HG03280 (cell line): Measurements from ENCODE around the gene PITPNM3.

ENCODE experiments used
- ATAC-seq: cut with Tn5 transposase; IDR thresholded peaks from one replicate; pipeline ENCODE4 v1.9.1; 2021; ENCODE audit warnings: mild to moderate bottlenecking, moderate library complexity; ENCODE audit not compliant: unreplicated experiment

The PITPNM3 gene

DNA sequence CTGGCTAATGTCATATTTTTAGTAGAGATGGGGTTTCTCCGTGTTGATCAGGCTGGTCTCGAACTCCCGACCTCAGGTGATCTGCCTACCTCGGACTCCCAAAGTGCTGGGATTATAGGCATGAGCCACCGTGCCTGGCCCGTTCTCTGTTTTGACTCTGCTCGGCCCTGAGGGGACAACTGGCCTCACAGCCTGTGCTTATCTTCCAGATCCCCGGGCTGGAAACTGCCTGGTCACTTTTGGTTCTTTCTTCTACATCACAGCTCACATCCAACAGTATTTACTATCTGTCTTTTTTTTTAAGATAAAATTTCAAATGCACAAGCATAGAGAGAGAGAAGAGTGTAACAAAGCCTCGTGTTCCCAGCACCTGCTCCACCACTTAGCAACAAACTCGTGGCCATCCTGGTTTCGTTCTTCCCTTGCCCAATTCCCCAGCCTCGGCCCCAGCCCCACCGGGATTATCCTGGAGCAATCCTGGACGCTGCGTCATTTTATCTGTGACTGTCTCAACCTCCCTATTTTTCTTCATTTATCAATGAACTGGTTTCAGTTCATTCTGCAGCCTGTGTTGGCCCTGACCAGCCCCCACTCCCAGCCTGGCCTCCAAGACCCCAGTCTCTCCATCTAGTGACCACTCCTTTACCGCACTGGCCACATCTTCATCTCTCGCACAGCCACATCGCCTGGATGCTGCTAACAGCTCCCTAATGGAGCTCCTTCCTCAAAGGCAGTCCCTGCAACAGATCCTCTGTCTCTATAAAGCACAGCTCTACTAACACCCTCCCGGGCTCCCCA lies 91.0 kb downstream of the PITPNM3 start:
- ATAC-seq, result no peak

DNA sequence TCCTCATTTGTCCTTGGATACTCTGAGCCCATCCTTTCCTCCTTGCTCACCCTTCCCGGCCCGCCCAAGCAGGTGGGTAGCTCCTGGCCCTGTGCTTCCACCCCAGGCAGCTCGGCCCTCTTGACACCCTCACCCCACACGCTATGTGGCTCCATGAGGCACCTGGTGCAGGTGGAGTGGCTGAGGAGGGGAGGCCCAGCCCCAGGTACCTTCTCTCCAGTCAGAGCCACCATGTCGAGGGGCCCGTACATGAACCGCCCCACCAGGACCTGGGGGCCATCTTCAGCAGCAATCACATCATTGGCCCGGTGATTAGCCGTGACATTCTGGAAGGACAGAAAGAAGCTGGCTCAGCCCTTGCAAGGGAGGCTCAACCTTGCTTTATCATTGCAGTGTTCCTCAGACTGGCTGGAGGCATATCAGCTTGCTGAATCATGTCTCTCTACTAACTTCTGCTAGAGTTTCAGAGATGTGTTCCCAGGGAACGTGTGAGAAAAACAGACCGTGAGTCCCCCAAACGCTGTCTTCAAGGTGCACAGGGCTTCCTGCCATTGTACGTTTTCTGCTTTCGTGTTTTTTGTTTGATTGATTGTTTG lies 91.8 kb downstream of the PITPNM3 start:
- no peak for ATAC-seq

DNA sequence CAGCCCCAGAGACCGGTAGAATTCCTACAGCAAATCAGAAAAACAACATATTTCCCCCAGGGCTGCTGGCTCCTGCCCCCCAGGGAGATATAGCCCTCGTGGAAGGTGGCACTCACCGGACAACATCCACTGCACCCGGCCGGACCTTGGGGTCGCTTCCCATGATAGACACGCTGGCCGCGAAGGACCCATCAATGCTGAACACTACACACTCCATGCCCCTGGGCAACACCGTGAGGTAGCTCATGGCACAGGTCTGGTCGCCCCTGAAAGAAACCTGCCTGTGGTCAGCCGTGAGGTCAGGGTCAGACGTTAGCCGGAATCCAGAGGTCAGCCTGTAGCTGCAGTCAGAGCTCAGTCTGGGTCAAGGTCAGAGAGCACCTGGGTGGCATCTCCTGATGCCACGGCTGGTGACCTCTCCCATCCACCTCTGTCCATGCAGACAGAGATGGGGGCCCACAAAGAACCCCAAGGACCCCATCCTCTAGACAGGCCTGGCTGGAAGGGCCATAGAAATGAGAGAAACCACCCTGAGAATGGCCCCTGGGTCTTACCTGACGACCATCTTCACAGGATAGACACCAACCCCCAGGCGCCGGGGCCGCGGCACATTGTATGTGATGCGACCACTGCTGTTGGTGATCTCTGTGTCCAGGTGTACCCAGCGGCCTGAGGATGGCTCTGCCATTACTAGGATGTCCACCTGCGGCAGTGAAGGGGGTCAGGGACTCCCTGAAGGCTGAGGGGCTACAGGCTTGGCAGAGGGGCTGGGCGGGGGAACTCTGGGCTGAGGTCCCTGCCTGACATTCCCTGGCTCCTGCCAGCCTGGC lies 92.5 kb downstream of the PITPNM3 start:
- no peak for ATAC-seq

DNA sequence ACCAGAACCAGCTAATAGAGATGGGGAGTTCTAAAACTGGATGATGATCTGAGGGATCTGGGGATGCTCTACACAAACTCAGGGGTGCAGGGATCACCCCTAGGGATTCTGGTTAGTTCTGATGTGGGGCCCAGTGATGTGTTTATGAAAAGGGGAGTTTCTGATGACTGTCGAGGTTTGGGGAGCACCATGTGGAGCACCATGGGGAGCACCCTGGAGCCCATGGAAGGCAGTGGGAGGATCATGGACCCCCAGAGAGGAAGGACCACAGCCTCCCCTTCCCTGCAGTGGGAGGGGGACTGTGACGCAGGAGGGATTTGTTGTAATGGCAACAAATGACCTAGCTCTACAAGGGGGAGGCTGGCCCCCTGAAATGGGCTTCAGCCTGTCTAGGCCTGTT lies 93.7 kb downstream of the PITPNM3 start:
- ATAC-seq, result no peak

DNA sequence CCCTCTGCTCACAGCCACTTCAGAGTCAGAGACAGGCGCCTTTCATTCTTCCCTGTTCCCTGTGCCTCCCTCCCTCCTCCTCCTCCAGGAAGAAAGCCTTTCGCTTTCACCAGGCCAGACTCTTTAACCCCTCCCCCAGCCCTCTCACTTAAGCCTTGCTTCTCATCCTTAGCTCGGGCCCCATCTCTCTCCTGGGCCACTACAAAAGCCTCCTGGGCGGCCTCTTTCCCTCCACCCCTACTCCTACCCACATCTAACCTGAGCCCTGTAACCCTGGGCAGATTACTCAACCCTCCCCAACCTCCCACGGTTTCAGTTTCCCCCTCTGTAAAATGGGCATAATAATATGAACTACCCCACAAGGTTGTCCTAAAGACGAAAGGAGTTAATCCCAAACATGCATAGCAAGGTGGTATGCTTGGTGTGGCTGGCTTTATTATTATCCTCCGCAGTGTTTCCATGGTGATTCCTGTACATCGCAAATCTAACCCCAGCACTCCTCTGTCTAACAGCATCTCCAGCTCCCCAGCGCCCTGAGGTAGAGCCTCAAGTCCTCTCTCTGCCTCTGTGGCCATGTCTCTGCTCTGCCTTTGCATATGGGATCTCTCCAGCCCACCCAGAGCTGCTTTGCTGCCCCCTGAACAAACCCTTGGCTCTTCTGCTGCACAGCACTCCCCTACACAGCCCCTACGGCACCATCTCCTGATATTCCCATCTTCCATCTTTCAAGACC lies 94.4 kb downstream of the PITPNM3 start:
- no peak for ATAC-seq

DNA sequence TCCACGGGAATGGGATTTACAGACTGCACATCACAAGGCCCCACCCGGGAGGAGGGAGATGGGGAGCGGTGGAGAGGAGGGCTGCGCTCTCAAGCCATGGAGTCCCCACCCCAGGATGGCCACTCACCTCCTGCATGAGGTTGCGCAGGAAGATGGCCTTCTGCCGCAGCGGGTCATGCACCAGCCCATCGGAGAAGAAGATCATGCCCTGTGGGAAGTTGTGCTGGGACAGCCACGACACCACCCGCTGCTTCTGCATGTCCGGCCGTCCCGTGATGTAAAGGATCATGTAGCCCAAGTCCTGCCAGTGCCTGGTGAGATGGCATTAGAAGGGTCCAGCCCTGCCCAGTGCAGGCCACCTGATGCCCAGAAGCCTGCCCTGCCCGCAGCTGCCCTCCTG lies 95.1 kb downstream of the PITPNM3 start:
- no peak for ATAC-seq

DNA sequence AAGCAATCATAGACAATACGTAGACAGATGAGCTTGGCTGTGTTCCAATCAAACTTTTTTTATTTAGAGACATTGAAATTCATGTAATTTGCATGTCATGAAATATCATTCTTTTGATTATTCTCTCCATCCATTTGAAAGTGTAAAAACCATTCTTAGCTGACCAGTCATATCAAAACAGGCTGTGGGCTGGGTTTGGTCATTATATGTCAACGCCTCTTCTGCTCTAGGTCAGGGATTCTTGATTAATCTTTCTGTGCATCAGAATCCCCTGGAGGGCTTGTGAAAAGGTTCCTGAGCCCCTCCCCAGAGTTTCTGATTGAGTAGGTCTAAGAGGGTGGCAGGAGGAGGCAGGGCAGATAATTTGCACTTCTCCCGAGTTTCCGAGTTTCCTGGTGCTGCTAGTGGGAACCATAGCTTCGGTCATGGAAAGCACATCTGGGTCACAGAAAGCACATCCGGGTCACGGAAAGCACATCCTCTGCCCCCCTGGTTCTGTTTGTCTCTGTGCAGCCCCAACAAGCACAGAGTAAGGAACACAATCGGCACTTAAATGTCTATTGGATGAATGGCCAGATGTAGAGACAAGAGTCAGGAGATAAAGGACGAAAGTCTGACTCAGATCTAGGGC lies 95.7 kb downstream of the PITPNM3 start:
- ATAC-seq, result no peak

DNA sequence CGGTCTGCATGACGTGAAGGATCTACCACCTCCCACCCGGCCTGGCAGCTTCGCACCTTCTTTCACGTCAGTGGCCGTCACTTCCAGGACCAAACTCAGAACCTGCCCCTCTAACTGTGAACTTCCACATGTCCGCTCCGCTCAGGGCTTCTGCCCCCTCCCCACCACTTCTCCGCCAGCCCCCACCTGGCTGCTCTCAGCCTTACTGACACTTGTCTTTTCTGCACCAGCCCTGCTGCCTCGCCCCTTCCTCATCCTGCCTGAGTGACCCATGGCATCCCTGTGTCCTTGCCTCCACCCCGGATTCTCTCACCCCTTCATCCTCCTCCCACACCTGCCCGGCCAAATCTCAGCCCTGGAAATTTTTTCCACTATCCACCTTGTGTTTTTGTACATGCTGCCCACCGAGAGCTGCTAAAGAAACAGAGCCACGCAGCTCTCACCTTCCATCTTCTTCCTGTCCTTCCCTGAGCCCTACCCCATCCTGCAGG lies 97.8 kb downstream of the PITPNM3 start:
- ATAC-seq, result no peak

DNA sequence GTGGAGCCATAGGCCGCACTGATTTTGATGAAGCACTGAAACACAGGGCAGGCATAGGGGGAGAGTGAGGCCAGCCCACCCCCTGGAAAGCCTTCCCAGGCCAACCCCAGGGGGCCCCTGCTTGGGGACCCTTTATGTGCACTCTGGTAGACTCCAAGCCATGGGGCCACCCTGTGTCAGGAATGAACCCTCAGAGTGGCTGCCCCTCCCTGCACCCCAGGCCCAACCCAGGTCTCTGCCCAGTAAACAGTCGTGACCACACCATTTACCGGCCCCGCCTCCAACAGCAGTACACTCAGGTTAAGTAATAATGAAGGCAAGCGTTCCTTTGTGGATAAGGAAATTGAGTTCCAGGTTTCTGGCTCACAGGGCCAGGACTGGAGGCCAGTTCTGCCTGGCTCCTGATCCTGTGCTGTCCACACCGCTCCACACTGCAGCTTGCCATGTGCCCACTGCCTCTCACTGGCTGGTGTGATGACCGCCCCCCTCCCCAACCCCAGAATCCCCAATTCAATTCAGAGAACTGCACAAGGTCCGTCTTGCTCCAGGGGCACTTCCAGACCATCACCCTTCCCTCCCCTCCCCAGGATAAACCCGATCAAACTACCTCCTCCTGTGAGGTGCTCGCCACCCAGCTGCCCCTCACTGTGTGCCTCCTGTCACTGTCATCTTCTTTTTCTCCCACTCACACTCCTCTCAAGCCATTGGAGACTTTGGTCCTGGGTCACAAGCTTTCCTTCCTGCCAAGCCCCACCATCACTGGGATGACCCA lies 98.5 kb downstream of the PITPNM3 start:
- no peak for ATAC-seq

DNA sequence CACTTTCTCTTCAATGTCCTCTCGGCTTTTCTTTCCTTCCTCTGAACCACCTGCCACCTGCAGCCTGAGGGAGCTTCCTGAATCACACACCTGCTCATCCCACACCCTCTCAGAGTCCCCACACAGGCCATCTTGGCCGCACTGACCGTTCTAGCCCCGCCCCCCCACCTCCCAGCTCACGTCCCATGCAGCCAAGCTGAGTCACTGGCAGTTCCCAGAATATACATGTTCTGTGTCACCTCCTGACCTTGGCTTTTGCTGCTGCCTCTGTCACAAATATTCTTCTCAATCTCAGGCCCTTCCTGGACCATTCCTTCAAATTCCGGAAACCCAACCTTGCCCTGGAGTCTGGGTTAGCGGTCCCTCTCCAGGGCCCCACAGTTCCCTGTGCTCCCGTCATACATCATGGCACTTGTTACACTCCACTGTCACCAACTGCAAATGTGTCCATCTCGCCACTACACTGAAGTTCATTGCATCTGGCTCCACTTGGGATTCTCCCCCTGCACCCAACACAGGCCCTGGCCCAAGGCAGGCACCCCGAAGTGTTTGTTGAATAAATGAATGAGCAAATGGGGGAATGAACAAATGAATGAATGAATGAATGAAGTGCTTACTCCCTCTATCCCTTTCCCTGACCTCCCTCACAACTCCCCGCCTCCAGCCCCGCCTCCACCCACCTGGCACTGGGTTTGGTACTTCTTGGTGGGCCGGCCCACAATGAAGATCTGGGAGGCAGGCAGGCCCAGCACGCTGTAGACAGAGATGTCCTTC lies 99.3 kb downstream of the PITPNM3 start:
- ATAC-seq, result no peak

DNA sequence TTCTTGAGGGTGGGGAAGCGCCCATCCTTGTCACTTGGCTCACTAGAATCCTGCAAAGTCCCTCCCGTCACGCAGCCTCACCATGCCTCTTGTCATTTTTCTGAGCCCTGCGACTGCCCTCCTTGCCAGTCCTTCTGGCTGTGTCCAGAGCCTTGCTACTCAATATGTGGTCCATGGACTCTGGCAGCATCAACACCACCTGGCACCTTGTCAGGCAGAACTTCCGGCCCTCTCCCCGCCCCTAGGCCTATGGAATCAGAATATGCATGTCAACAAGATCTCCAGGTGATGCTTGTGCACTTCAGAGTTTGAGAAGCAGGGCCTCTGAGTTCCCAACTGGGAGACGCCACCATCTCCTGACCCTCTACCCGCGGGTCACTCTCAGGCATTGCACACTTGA lies 100.0 kb downstream of the PITPNM3 start:
- ATAC-seq, result no peak

DNA sequence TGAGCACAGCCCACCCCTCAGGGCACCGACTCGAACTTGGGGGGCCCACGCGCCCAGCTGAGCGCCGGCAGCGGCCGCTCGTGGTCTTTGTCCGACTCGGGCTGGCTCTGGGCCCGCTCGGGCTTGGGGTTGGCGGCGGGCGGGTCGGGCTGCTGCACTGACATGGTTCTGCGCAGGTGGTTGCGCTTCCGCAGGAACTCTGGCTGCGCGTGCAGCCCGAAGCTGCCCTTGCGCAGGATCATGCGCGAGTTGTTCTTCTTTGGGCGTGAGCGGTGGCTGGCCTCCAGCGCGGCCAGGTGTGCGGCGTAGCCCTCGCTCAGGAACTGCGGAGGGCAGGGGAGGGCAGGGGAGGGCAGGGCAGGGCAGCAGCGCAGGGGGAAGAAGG lies 101.0 kb downstream of the PITPNM3 start:
- no peak for ATAC-seq

DNA sequence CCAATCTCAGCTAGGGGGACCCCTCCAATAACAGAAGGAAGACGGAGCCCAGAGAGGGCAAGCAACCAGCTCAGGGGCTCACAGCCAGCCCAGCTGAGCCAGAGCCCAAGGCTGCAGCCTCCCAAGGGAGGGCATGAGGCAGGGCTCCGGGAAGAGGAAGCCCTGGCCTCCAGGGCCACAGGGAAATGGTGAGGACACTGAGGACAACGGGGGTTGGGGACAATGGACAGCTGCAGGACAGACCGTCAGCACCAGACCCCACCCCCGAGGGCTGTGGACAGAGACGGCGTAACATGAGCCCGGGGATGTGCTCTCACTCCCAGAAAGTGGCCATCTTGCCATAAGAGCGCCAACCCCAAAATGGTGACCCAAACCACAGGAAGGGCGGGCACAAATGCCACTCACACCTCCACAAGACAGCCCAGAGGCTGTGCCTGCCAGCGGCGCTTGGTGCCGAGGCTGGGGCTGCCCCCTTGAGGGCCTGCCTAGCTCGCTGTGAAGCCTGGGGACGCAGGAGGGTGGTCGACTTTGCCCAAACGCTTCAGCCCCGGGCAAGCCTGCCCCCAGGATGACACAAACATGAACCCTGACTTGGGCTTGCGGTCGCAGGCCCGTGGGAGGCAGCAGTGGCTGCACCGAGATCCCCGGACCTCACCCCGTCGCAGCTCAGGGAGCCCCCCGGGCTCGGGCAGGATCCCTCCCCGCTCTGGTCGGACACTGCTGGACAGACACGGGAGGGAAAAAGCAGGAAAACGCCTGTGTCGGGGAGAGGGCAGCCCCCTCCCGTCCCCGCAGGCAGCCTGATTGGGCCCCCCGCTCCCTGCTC lies 101.6 kb downstream of the PITPNM3 start:
- no peak for ATAC-seq

DNA sequence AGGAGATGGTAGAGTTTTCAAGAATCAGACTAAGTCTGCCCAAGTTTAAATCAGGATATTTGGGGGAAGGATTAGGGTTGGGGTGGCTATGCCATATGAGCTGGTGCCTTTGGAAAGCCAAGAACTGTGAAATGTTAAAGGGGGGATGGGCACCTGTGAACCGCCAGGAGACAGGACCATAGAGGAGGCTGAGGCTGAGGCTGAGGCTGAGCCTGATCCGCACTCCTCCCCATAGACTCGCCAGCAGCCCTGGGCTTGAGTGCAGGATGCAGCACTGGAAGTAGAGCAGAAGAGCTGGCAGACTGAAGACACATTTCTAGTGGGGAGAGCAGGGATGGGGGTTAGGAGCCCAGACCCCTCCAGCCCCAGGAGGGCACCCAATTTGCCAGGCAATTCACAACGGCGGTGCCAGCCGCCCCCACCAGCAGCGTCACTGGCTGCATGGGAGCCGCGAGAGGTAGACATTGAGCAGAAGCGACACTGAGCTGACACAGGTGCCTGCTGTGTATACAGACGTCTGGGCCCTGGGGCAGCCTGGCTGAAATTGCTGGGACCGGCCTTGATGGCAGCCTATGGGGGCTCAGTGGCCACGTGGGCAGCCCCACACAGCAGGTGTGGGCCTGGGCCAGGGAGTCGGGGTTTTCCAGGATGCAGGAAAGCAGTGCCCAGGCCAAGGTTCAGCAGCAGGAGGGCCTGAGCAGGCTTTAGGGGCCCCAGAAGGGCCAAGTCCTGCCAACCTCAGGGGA lies 102.9 kb downstream of the PITPNM3 start:
- no peak for ATAC-seq

DNA sequence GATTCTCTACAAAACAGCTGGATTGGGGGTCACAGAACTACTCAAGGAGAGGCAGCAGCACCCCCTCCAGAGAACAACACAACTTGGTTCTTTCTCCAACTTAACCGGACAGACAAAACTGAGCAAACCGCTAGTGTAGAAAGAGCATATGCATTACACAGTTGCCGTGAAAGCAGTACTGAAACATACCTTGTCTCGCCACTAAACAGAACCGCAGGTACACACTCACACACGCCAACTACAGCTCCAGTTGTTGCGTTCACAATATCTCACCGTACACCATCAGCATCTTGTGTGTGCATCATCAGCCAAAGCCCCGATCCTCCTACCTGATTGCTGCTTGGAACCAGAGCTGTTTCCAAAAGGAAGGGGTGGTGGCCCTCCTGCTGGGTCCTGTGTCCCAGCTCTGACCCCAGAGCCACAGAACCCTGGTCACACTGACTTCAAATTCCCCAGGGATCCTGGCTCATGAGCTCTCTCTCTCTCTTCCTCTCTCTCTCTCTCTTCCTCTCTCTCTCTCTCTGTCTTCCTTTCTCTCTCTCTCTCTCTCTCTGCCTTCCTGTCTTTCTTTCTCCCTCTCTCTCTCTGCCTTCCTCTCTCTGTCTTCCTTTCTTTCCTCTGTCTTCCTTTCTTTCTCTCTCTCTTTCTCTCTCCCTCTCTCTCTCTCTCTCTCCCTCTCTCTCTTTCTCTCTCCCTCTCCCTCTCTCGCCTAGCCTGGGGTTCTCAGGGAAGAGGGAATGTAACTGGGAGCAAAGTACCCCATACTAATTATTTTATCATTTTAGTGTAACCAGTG lies 103.7 kb downstream of the PITPNM3 start:
- ATAC-seq, result no peak

DNA sequence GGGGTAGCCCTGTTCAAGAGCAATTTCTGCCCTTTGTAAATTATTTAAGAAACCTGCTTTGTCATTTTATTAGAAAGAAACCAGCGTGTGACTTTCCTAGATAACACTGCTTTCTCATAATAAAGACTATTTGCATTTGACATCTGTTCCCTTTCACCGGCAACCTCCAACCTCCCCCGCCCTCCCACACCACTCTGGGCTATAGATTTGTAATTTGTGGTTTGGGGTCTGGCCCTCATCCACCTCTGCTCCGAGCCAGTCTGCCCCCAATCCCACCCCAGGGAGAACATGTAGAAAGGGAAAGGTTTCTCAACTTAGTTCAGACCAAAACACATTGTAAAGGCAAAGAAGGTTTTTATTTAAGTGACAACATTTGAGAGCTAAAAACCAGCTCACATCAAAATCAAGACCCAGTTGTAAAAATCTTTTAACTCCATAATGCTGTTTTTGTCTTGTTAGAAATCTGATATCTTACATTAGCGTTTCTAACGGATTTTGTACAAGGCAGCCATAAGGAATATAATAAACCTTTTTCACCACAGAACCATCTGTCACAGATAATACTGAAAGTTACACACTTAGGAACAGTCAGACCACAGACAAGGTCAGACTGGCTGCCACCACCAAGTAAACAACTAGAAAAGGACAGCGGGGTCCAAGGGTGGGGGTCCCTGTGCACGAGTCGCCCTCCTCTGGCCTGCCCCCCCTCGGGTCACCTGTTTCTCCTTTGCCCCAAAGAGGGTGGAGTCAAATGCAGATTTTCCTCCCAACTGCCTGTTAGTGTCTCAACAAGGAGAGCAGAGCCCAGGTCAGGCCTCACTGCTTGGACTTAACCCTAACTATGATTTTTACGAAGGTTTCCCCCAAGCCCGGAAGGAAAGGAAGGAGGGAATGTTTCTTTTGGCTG lies 105.2 kb downstream of the PITPNM3 start:
- no peak for ATAC-seq
